ENCODE results near the gene NR6A1.

NR6A1 gene

GRCh38 chr9:124792257-124793014, 21.3 kb upstream of the NR6A1 start:
- Histone ChIP-seq H3K27ac (ENCODE audit: low read depth, low read length) (no peak overlapping the region), H3K4me3 (ENCODE audit: low read length) (no peak overlapping the region), H3K27me3 (ENCODE audit: control insufficient read depth, low read length) (peaks cover 17% of the 10 kb centered on the region; the same call in 1 of the 2 replicates), H3K36me3 (ENCODE audit: control insufficient read depth, low read length) (no peaks in the 10 kb centered on the region), H4K20me1 (ENCODE audit: control insufficient read depth, insufficient read depth, low read depth, low read length) (no peaks in the 10 kb centered on the region), H3K4me1 (ENCODE audit: control insufficient read depth, low read length) (no peaks in the 10 kb centered on the region), H3F3A (ENCODE audit: control insufficient read depth, insufficient read depth) (no peaks in the 10 kb centered on the region), H3K79me2 (ENCODE audit: control insufficient read depth, low read length) (no peaks in the 10 kb centered on the region), H3K4me2 (ENCODE audit: low read length) (no peak overlapping the region), H3K9me3 (ENCODE audit: control insufficient read depth, insufficient read depth, low read length) (no peaks in the 10 kb centered on the region), H3K9me2 (replicated peaks; ENCODE audit: control insufficient read depth, low read length) (no peaks in the 10 kb centered on the region)
- no peak for TF ChIP-seq CTCF (IDR thresholded peaks at IDR 0.05; ENCODE audit: low read depth, low read length, poor library complexity, severe bottlenecking)
- no peak for TF ChIP-seq EZH2phosphoT487 (IDR thresholded peaks at IDR 0.05; ENCODE audit: borderline replicate concordance, low read length)

- Histone ChIP-seq H4K20me1 (ENCODE audit: control insufficient read depth, insufficient read depth, low read depth, low read length) (no peaks in the 10 kb centered on the region), H3K9me3 (ENCODE audit: control insufficient read depth, insufficient read depth, low read length) (no peaks in the 10 kb centered on the region), H3K27me3 (ENCODE audit: control insufficient read depth, low read length) (peaks cover 13% of the 10 kb centered on the region; the same call in 1 of the 2 replicates), H3K4me2 (ENCODE audit: low read length) (no peak overlapping the region), H3K79me2 (ENCODE audit: control insufficient read depth, low read length) (no peaks in the 10 kb centered on the region), H3F3A (ENCODE audit: control insufficient read depth, insufficient read depth) (no peaks in the 10 kb centered on the region), H3K27ac (ENCODE audit: low read depth, low read length) (no peak overlapping the region), H3K4me1 (ENCODE audit: control insufficient read depth, low read length) (no peaks in the 10 kb centered on the region), H3K9me2 (replicated peaks; ENCODE audit: control insufficient read depth, low read length) (no peaks in the 10 kb centered on the region), H3K36me3 (ENCODE audit: control insufficient read depth, low read length) (no peaks in the 10 kb centered on the region), H3K4me3 (ENCODE audit: low read length) (no peak overlapping the region)
- TF ChIP-seq CTCF (IDR thresholded peaks at IDR 0.05; ENCODE audit: low read depth, low read length, poor library complexity, severe bottlenecking), result no peak
- no peak for TF ChIP-seq EZH2phosphoT487 (IDR thresholded peaks at IDR 0.05; ENCODE audit: borderline replicate concordance, low read length)
These were observed 19.8 kb upstream of the NR6A1 start for GRCh38 chr9:124790801-124791505.

GRCh38 chr9:124790301-124790700, 19.2 kb upstream of the NR6A1 start:
- H3K79me2 ChIP-seq (ENCODE audit: control insufficient read depth, low read length), result no peaks in the 10 kb centered on the region
- H3K36me3 ChIP-seq (ENCODE audit: control insufficient read depth, low read length), result no peaks in the 10 kb centered on the region
- H3K4me2 ChIP-seq (ENCODE audit: low read length), result no peak overlapping the region
- H3K27me3 ChIP-seq (ENCODE audit: control insufficient read depth, low read length), result peaks cover 13% of the 10 kb centered on the region; the same call in 1 of the 2 replicates
- no peak for TF ChIP-seq EZH2phosphoT487 (IDR thresholded peaks at IDR 0.05; ENCODE audit: borderline replicate concordance, low read length)
- TF ChIP-seq CTCF (IDR thresholded peaks at IDR 0.05; ENCODE audit: low read depth, low read length, poor library complexity, severe bottlenecking), result no peak
- H3K4me3 ChIP-seq (ENCODE audit: low read length), result no peak overlapping the region
- no peaks in the 10 kb centered on the region for H3K9me2 ChIP-seq (replicated peaks; ENCODE audit: control insufficient read depth, low read length)
- H3K9me3 ChIP-seq (ENCODE audit: control insufficient read depth, insufficient read depth, low read length), result no peaks in the 10 kb centered on the region
- no peak overlapping the region for H3K27ac ChIP-seq (ENCODE audit: low read depth, low read length)
- H3K4me1 ChIP-seq (ENCODE audit: control insufficient read depth, low read length), result no peaks in the 10 kb centered on the region
- no peaks in the 10 kb centered on the region for H3F3A ChIP-seq (ENCODE audit: control insufficient read depth, insufficient read depth)
- H4K20me1 ChIP-seq (ENCODE audit: control insufficient read depth, insufficient read depth, low read depth, low read length), result no peaks in the 10 kb centered on the region
